Epithelial cell of proximal tubule (primary cell): Measurements from ENCODE around the gene COQ8A. TPM values are rescaled to one million over a fixed set of nuclear protein-coding genes. Genes with fewer than 3 reads are reported as not detected.

Source experiments
- DNase-seq: peaks from one replicate; pipeline ENCODE4 v3.0.0-alpha.2; 2011; ENCODE audit warnings: low read depth
- H3K4me3 ChIP-seq: 2 replicates; pipeline ENCODE4 v1.5.1; 2011; ENCODE audit warnings: low read depth, mild to moderate bottlenecking, low read length
- CTCF ChIP-seq: conservative IDR thresholded peaks from 2 replicates; pipeline ENCODE4 v1.5.1; 2012; ENCODE audit warnings: low read depth, mild to moderate bottlenecking, low read length
- total RNA-seq: library from RNA; depleted of rRNA; stranded (reverse); fragments of >200 nt; gene quantifications from 2 replicates; pipeline ENCODE4 v1.2.3, GENCODE V29; 2015

Gene COQ8A
- total RNA-seq, 1 donor from 2014 or later, result 9.8 TPM

GRCh38 chr1:226976978-226977642 is 37.0 kb downstream of the COQ8A start:
- H3K4me3 ChIP-seq, result no peak overlapping the region
- no peak for TF ChIP-seq CTCF
- DNase-seq, result no peak

GRCh38 chr1:226977643-226978431 is 37.7 kb downstream of the COQ8A start:
- no peak for TF ChIP-seq CTCF
- no peak overlapping the region for H3K4me3 ChIP-seq
- no peak for DNase-seq

GRCh38 chr1:226978432-226979114 is 38.5 kb downstream of the COQ8A start:
- TF ChIP-seq CTCF, result no peak
- DNase-seq, result no peak
- no peak overlapping the region for H3K4me3 ChIP-seq

- TF ChIP-seq CTCF, result no peak
- H3K4me3 ChIP-seq, result no peak overlapping the region
- DNase-seq, result no peak
Measured at GRCh38 chr1:226979115-226979516, 39.0 kb downstream of the COQ8A start.

GRCh38 chr1:226979517-226980121 is 39.5 kb downstream of the COQ8A start:
- TF ChIP-seq CTCF, result no peak
- no peak overlapping the region for H3K4me3 ChIP-seq
- no peak for DNase-seq

GRCh38 chr1:226980122-226980560 is 40.0 kb downstream of the COQ8A start:
- DNase-seq, result no peak
- TF ChIP-seq CTCF, result no peak

More at GRCh38 chr1:226980122-226980560, 40.0 kb downstream of the COQ8A start:
- no peak overlapping the region for H3K4me3 ChIP-seq
